ENCODE data around the gene SCOC.

The SCOC gene

GRCh38 chr4:140373328-140374129 is at the start of gene SCOC:
Gene SCOC (plus strand): TSS chr4:140373646. CDS start chr4:140379171, 5,525 bp downstream.
- peak; percentile 97 for DNase-seq (ENCODE audit: low read depth)

DNA sequence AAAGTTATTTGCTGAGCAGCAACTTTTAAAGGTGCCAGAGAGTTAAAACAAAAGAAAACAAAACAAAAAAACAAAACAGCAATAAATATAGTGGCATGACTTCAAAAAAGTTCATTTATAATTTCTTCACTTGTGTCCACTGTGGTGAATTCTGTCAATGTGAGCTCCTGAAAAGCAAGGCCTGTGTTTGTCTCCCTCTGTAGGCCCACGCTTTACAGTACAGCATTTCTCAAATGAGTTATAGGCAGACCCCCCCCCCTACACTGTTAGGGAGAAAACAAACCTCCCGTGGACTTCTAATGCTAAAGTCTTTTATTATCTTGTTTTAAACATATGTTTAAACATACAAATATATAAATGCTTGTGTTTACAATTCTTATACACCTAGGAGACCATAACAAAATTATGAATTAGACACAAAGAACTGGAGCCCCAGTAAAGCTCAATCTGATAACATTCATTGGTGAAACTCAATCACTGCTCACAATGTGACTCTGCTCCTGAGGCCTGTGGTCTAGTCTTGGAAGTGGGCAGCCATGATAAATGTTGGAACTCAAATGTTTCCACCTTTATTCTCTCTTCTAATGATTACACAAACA is 47.0 kb upstream of the SCOC start:
- DNase-seq (ENCODE audit: low read depth): no peak

GRCh38 chr4:140330311-140330900 is 43.0 kb upstream of the SCOC start:
- DNase-seq (ENCODE audit: low read depth): no peak

DNA sequence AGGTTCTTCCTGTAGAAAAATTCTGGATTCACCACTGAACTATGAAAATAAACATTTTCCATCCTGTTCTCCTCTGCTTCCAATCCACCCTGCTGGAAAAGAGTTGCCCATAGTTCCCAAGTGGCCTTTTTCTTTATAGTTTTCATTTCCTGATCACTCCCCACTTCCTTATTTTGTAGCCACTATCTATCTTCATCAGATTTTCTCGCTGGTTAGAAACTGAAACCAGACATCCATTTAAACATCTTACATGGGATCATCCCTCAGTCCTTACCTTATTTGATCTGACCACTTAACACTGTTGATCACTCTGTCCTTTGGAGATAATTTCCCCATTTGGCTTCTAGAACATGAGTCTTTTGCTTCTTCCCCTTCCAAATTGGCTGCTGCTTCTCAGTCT is 42.2 kb upstream of the SCOC start:
- no peak for DNase-seq (ENCODE audit: low read depth)

GRCh38 chr4:140331876-140332275 is 41.6 kb upstream of the SCOC start:
- no peak for DNase-seq (ENCODE audit: low read depth)

- no peak for DNase-seq (ENCODE audit: low read depth)
Measured at GRCh38 chr4:140332734-140333133, 40.7 kb upstream of the SCOC start.

- DNase-seq (ENCODE audit: low read depth): no peak
Measured at GRCh38 chr4:140333523-140333922, 39.9 kb upstream of the SCOC start.

DNA sequence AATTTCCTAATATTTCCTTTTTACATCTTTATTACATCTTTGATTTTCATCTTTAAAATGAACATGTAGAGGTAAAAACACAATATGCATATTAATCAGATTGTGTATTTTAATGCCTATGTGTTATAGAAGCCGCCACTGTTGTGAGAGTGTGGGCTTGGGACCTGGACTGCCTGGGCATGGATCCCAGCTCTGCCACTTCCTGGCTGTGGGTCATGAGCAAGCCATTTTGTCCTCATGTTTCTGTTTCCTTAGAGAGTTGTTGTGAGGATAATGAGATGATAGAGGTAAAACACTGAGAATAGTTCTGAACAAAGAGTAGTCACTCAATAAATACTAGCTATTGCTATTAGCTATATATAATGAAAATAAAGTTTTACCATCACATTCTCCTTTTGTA is 38.4 kb upstream of the SCOC start:
- DNase-seq (ENCODE audit: low read depth): no peak

DNA sequence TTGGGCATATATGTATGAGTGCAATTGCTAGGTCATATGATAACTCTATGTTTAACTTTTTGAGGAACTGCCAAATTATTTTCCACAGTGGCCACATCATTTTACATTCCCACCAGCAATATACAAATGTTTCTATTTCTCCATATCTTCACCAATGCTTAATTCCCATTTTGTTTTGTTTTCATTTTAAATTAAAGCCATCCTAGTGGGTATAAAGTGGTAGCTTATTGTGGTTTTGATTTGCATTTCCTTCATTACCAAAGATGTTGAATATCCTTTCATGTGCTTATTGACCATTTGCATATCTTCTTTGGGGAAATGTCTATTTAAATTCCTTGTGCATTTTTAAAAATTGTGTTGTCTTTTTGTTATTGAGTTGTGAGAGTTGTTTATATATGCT is 36.7 kb upstream of the SCOC start:
- DNase-seq (ENCODE audit: low read depth): no peak

DNA sequence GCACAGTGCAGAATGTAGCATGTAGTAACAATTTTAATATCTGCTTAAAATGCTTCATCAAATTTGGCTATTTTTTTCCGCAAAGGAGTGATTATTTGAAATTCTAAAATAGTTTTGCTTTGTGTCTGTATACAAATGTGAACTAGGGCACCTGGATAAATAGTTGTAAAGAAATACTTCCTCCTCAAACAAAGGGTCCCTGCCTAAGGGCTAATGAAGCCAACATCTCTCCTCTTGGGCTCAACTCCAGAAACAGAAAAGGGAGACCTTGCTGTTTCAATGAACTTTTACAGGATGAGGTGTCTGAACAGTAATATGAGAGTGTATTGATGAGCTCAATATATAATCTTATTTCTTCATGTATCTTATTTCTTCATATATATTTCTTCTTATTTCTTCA is 30.8 kb upstream of the SCOC start:
- no peak for DNase-seq (ENCODE audit: low read depth)

DNA sequence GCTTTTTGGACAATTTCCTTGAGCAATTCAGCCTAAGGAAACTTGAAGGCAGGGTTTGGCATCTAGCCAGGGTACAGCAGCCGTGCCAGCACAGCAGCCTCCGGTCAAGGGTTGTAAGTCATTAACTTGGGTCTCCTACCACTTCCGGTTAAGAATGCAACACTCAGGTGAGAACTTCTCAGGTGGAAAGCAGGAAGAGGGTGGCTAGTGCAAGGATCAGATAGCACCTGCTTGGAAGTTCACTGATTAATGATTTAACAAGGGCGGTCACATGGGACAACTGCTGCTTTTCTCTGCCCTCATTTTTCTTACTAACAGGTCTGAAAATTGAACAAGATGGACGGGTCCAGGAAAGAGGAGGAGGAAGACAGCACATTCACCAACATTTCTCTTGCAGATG is 30.1 kb upstream of the SCOC start:
- DNase-seq (ENCODE audit: low read depth): no peak

DNA sequence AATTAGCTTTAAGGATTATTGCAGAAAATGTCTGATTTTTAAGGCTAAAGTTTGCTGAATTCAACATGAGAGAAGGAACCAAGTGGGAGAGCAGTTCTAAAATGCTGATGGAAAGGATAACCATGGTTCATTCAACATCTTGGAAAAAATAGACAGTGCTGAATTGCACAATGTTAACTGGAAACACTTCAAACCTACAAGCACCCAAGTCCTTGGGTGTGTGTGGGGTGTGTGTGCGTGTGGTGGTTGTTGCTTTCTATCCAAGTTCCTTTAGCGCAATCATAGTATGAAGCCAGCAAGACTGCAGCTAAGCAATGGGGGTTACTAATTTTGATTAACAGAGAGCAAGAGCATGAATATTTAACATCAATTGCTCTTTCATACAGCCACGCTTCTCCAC is 29.3 kb upstream of the SCOC start:
- no peak for DNase-seq (ENCODE audit: low read depth)

DNA sequence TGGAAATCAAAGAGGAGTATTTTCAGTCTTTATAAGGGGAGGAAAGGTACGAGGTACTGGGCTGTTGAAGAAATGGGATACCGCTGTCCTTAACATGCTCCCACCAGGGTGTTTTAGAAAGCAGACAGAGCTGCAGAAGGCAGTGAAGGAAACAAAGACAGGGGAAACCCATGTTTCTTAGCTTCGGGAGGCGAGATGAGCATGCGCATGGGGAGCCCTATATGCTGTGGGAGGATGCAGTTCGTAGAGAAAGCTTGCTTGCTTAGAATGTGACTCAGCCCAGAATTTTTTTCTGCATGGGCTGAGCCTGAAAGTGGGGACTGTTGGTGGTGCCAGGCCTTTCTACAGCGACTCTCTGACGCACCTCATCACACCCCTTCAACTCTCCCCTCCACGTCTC is 28.8 kb upstream of the SCOC start:
- DNase-seq (ENCODE audit: low read depth): no peak

GRCh38 chr4:140346136-140346535 is 27.3 kb upstream of the SCOC start:
- DNase-seq (ENCODE audit: low read depth): no peak

GRCh38 chr4:140349816-140350215 is 23.6 kb upstream of the SCOC start:
- DNase-seq (ENCODE audit: low read depth): no peak

DNA sequence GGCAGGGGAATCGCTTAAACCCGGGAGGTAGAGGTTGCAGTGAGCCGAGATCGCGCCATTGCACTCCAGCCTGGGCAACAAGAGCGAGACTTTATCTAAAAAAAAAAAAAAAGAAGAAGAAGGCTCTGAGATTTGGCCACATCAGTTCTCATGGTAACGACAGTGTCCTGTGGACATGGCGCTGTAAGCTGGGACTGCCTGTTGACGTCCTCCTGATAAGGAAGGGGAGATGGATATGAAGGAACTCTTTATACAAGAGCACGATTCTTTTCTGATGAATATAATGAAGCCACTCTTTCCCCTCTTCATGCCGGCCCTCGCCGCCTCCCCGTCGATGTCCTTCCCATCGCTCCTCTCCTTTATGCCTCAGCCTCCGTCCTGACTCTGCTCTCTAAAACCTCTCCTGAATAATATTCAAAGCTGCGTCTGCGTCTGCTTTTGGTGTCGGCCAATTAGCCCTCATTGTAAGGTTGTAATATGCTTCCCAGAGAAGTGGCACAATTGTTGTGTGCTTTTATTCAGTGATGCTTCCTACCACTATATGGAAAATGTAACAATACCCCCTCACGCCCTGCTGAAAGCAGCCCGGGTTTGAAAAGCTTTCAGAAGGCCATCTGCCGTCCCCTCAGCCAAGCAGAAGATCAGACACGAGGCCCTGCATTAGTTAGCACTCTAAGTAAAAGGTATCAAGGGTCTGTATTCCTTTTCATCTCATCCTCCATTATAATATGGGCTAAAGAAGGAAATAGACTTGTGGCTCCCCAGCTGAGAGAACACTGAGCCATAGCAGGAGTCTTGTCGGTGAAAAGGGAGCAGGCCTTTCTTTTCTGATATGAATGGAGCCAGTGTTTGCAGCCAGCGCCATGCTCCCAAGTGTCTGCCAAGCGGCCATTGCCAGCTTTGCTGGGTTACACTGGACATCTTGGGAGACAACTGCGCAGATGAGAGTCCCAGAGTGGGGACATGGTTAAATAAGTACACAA is 22.1 kb upstream of the SCOC start:
- DNase-seq (ENCODE audit: low read depth): no peak

DNA sequence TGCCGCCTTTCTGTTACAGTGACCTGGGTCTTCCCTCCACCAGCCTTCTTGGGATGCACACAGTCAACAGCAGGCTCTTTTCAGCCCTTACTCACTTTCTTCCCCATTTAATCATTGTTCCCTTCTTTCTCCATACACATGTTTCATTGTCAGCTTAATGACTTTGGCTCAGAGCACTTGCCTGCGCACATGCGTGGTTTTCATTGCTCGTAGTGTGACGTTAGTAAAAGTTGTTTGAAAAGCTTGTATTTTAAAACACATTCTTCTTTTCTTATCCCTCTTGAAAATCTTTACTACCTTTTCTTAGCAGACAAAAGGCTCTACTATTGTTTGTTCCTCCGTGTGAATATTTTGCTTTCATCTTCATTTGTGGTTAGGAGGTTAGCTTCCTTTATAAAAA is 19.7 kb upstream of the SCOC start:
- DNase-seq (ENCODE audit: low read depth): no peak

DNA sequence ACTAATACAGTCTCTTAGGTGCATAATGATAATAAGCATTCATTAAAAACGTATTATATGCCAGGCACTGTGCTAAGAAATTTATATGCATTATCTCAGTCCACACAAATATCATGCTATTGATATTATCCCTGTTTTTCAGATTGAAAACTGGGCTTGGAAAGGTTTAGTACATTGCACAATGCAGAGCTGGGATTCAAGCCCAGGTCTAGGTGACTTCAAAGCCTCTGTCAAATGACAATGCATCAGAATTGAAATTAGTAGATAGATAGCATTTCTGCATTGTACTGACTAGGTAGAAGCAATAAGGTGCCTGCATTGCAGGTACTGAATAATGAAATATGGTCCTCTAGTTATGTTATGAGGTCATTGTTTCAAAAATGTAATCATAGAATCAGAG is 18.2 kb upstream of the SCOC start:
- no peak for DNase-seq (ENCODE audit: low read depth)

DNA sequence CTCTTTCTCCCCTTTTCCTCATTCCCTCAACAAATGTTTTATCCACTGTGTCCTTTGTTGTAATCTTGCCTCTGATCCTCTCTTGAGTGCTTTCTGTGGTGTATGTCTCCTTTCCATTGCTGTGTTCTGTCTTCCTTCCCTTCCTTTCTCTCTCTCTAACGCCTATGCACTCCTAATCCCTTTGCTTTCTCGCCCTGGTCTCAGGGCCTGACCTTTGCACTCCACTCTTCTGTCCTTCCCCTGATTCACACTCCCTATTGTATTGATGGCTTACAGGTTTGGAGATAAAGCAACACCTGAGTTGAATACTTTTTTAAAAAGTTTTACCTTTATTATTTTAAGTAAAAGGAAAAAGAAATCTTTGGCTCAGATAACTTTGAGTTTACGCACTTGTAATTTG is 15.6 kb upstream of the SCOC start:
- DNase-seq (ENCODE audit: low read depth): no peak

- no peak for DNase-seq (ENCODE audit: low read depth)
Measured at GRCh38 chr4:140358281-140358680, 15.2 kb upstream of the SCOC start.

DNA sequence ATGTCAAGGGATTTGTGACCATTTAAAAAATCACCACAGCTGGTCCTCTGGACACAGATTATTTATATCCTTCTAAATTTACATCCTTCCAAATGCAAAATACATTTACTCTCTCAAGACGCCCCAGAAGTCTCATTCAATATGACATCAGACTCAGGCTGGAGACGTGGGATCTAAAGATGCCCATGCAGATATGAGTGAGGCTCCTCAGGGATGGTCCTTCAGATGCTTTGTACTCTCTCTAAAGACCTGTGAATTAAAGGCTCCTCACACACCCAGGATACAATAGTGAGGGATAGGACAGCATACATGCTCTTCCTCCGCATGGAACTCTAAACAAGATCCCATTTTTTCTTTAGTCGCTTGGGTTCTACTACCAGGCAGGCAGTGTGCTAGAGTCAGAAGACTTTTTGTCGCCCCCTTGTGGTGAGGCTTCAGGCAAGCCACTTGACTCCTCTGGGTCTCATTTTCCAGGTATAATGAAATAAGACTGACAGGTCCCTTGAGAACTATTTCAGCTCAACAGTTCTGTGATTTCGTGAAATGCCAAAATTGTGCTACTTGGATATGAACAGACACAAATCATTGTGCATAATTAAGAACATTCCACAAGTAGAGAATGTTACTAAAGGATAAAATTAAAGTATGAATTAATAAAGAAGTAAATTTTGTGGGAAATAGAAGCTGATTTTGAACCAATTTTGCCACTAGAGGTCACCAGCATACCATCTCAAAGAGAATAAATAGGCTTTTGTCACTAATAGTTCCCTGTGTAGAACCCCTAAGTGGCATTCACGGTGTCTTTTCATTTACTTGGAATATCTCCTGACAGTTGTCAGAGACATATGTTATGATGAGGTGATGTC is 13.7 kb upstream of the SCOC start:
- DNase-seq (ENCODE audit: low read depth): peak; percentile 65
